HG03196 (cell line): ENCODE data around the gene ITGB5.
"Not testable (repeated sequence)": the region's sequence is repeated elsewhere in the genome, so short reads cannot be mapped to it uniquely, and the experiment has no call there.

Experiments used
- ATAC-seq: cut with Tn5 transposase; IDR thresholded peaks from one replicate; pipeline ENCODE4 v1.9.1; 2021; ENCODE audit not compliant: unreplicated experiment

Gene ITGB5

GRCh38 chr3:124759666-124760401 is 127.3 kb downstream of the ITGB5 start:
- no peak for ATAC-seq

GRCh38 chr3:124758851-124759635 is 128.1 kb downstream of the ITGB5 start:
- ATAC-seq: no peak

GRCh38 chr3:124757926-124758325 is 129.2 kb downstream of the ITGB5 start:
- ATAC-seq: not testable (repeated sequence)

- ATAC-seq: no peak
Observed at GRCh38 chr3:124752051-124752450, 135.1 kb downstream of the ITGB5 start.

GRCh38 chr3:124751501-124751900 is 135.7 kb downstream of the ITGB5 start:
- no peak for ATAC-seq

- ATAC-seq: not testable (repeated sequence)
Observed at GRCh38 chr3:124749877-124750276, 137.3 kb downstream of the ITGB5 start.

- ATAC-seq: no peak
Observed at GRCh38 chr3:124748560-124749198, 138.5 kb downstream of the ITGB5 start.

GRCh38 chr3:124747111-124747981 is 139.8 kb downstream of the ITGB5 start:
- no peak for ATAC-seq

GRCh38 chr3:124745756-124746155 is 141.4 kb downstream of the ITGB5 start:
- no peak for ATAC-seq

- ATAC-seq: no peak
Observed at GRCh38 chr3:124741027-124741426, 146.1 kb downstream of the ITGB5 start.

- no peak for ATAC-seq
Observed at GRCh38 chr3:124731760-124732159, 155.4 kb downstream of the ITGB5 start.

- no peak for ATAC-seq
Observed at GRCh38 chr3:124730941-124731297, 156.2 kb downstream of the ITGB5 start.

GRCh38 chr3:124730129-124730940 is 156.8 kb downstream of the ITGB5 start, which contains the start of gene UMPS:
Gene UMPS, plus strand, starts transcription at chr3:124730452. Its CDS starts 20 bp downstream, at chr3:124730472.
- peak; percentile 94 for ATAC-seq

GRCh38 chr3:124722589-124722988 is 164.6 kb downstream of the ITGB5 start:
- ATAC-seq: no peak

GRCh38 chr3:124714223-124714853 is 172.8 kb downstream of the ITGB5 start:
- no peak for ATAC-seq
